ENCODE measurements around the gene BHLHA15. TPM values are rescaled to one million over a fixed set of nuclear protein-coding genes. Genes with fewer than 3 reads are reported as not detected.

Gene BHLHA15
- total RNA-seq, 4 donors from 2014 or later, result not detected

GRCh38 chr7:98241674-98242241 is 30.5 kb downstream of the BHLHA15 start:
- H3K27ac ChIP-seq (replicated peaks in 1 of 4), result no peak overlapping the region
- no peak for DNase-seq (ENCODE audit: extremely low spot score)
- no peaks in the 10 kb centered on the region for H3K9me3 ChIP-seq
- 83% methylated on average over 15 of the region's 16 CpGs for WGBS
- intact Hi-C loops (cut with DNase I), result no loop called here
- no peak overlapping the region for H3K4me3 ChIP-seq
- no peaks in the 10 kb centered on the region for H3K27me3 ChIP-seq
- H3K4me1 ChIP-seq, result peaks cover 0 to 17% (median 7%) of the 10 kb centered on the region in 4 donors
- H3K36me3 ChIP-seq, result peaks cover 15 to 87% (median 71%) of the 10 kb centered on the region in 4 donors
- no peak for TF ChIP-seq POLR2AphosphoS5 (IDR thresholded peaks at IDR 0.05)
- no peak for TF ChIP-seq CTCF (IDR thresholded peaks at IDR 0.05)
- no peak for TF ChIP-seq EP300 (IDR thresholded peaks at IDR 0.05)
- no peak for TF ChIP-seq POLR2A (IDR thresholded peaks at IDR 0.05; ENCODE audit: low read depth)

GRCh38 chr7:98242342-98242741 is 31.1 kb downstream of the BHLHA15 start:
- peaks cover 12 to 81% (median 66%) of the 10 kb centered on the region in 4 donors for H3K36me3 ChIP-seq
- peaks cover 0 to 19% (median 7%) of the 10 kb centered on the region in 4 donors for H3K4me1 ChIP-seq
- H3K27ac ChIP-seq (replicated peaks in 1 of 4), result no peak overlapping the region
- 93% methylated on average over 1 of the region's 1 CpG for WGBS
- H3K9me3 ChIP-seq, result no peaks in the 10 kb centered on the region
- no peak for DNase-seq (ENCODE audit: extremely low spot score)
- H3K4me3 ChIP-seq, result no peak overlapping the region
- TF ChIP-seq CTCF (IDR thresholded peaks at IDR 0.05) (no peak), POLR2A (IDR thresholded peaks at IDR 0.05; ENCODE audit: low read depth) (no peak), POLR2AphosphoS5 (IDR thresholded peaks at IDR 0.05) (no peak), EP300 (IDR thresholded peaks at IDR 0.05) (no peak)
- no peaks in the 10 kb centered on the region for H3K27me3 ChIP-seq
- intact Hi-C loops (cut with DNase I), result no loop called here

- intact Hi-C loops (cut with DNase I), result no loop called here
- no peaks in the 10 kb centered on the region for H3K27me3 ChIP-seq
- peaks cover 11 to 80% (median 63%) of the 10 kb centered on the region in 4 donors for H3K36me3 ChIP-seq
- TF ChIP-seq POLR2A (IDR thresholded peaks at IDR 0.05; ENCODE audit: low read depth), result no peak
- TF ChIP-seq EP300 (IDR thresholded peaks at IDR 0.05), result no peak
- TF ChIP-seq CTCF (IDR thresholded peaks at IDR 0.05), result no peak
- TF ChIP-seq POLR2AphosphoS5 (IDR thresholded peaks at IDR 0.05), result no peak
- H3K9me3 ChIP-seq, result no peaks in the 10 kb centered on the region
- no peak overlapping the region for H3K27ac ChIP-seq (replicated peaks in 1 of 4)
- no peak overlapping the region for H3K4me3 ChIP-seq
- WGBS, result 91% methylated on average over 4 of the region's 4 CpGs
- DNase-seq (ENCODE audit: extremely low spot score), result no peak
- H3K4me1 ChIP-seq, result peaks cover 0 to 19% (median 9%) of the 10 kb centered on the region in 4 donors
These were observed 31.7 kb downstream of the BHLHA15 start for GRCh38 chr7:98242934-98243333.

- Histone ChIP-seq H3K36me3 (peaks cover 5 to 64% (median 46%) of the 10 kb centered on the region in 4 donors), H3K9me3 (no peaks in the 10 kb centered on the region), H3K27ac (replicated peaks in 1 of 4) (no peak overlapping the region), H3K27me3 (no peaks in the 10 kb centered on the region), H3K4me3 (no peak overlapping the region), H3K4me1 (peaks cover 8 to 28% (median 25%) of the 10 kb centered on the region in 4 donors)
- TF ChIP-seq EP300 (IDR thresholded peaks at IDR 0.05) (no peak), POLR2A (IDR thresholded peaks at IDR 0.05; ENCODE audit: low read depth) (no peak), POLR2AphosphoS5 (IDR thresholded peaks at IDR 0.05) (no peak), CTCF (IDR thresholded peaks at IDR 0.05) (no peak)
- intact Hi-C loops (cut with DNase I), result loop anchor here (5.0 kb wide), 1 partner anchor 37 kb away; the partner anchor contains the start of gene BRI3
- 95% methylated on average over 13 of the region's 14 CpGs for WGBS
- no peak for DNase-seq (ENCODE audit: extremely low spot score)
These were observed 33.6 kb downstream of the BHLHA15 start for GRCh38 chr7:98244871-98245270.
